Transverse colon (tissue), 4 donors: ENCODE measurements around the gene MCF2L2. TPM values are rescaled to one million over a fixed set of nuclear protein-coding genes. Genes with fewer than 3 reads are reported as not detected.

Source experiments
- DNase-seq: peaks from one replicate; pipeline ENCODE4 v3.0.0-alpha.2; 2019
- H3K27ac ChIP-seq, 4 donors: fragments of 200-600 bp; sonication (generic); 2 replicates each; pipeline ENCODE4 v1.5.1; 2016 to 2018; ENCODE audit warnings: inconsistent platforms in 4 of 4
- H3K27me3 ChIP-seq: fragments of 200-600 bp; sonication (generic); 2 replicates; pipeline ENCODE4 v1.5.1; 2017; ENCODE audit warnings: inconsistent platforms
- H3K36me3 ChIP-seq, 4 donors: fragments of 200-600 bp; sonication (generic); 2 replicates each; pipeline ENCODE4 v1.5.1; 2017 to 2019; ENCODE audit warnings: inconsistent platforms in 4 of 4
- H3K4me1 ChIP-seq, 4 donors: fragments of 200-600 bp; sonication (generic); 2 replicates each; pipeline ENCODE4 v1.5.1; 2017 to 2020; ENCODE audit warnings: inconsistent platforms in 4 of 4
- H3K4me3 ChIP-seq, 4 donors: fragments of 200-600 bp; sonication (generic); 1 replicate in 1 of 4; 2 replicates in 3 of 4; pipeline versions ENCODE4 v1.5.1 to v1.6.1; 2017 to 2019; ENCODE audit warnings: inconsistent platforms in 4 of 4
- H3K9me3 ChIP-seq, 2 donors: fragments of 200-600 bp; sonication (generic); 2 replicates each; pipeline ENCODE4 v1.5.1; 2017 to 2019; ENCODE audit warnings: inconsistent platforms in 2 of 2
- CTCF ChIP-seq, 5 experiments: fragments of 200-600 bp in 3 of 5; fragments of 450-650 bp in 2 of 5; sonication (generic) in 3 of 5; IDR thresholded peaks; 1 replicate in 2 of 5; 2 replicates in 3 of 5; pipeline ENCODE4 v1.5.1; 2016 to 2017; ENCODE audit warnings: antibody characterized with exemption in 5 of 5, inconsistent platforms in 3 of 5, mild to moderate bottlenecking in 2 of 5, moderate library complexity in 1 of 5
- EP300 ChIP-seq: sonication (generic); formaldehyde crosslinking; IDR thresholded peaks from one replicate; pipeline ENCODE4 v1.6.1; 2017; ENCODE audit warnings: antibody characterized with exemption, low read depth
- POLR2A ChIP-seq: fragments of 450-650 bp; IDR thresholded peaks from one replicate; pipeline ENCODE4 v1.6.1; 2016; ENCODE audit warnings: antibody characterized with exemption, mild to moderate bottlenecking, moderate library complexity
- POLR2AphosphoS5 ChIP-seq, 3 donors: sonication (generic); formaldehyde crosslinking; IDR thresholded peaks; one replicate each; pipeline ENCODE4 v1.6.1; 2016; ENCODE audit warnings: antibody characterized with exemption in 3 of 3
- WGBS, 2 donors: methylation state at CpG; one replicate each; pipeline ENCODE4 v1.1.5; 2018; ENCODE audit warnings: low coverage in 1 of 2; 5-methylcytosine and 5-hydroxymethylcytosine counted together
- in situ Hi-C, 4 donors: fragments of 200-750 bp; cut with MboI; loops; one replicate each; pipeline versions ENCODE4 v1.15.0 to v1.15.1; 2017; ENCODE audit warnings: low sequenced_read_pairs in 3 of 4, low pct_ligation_motif_present in 1 of 4, low pct_unique_long_range_greater_than_20kb in 1 of 4
- intact Hi-C: fragments of 100-400 bp; cut with DNase I; formaldehyde crosslinking; loops from one replicate; pipeline ENCODE4 v1.15.1; 2023; ENCODE audit warnings: low total_unique reads
- total RNA-seq, 4 donors: library from RNA; depleted of rRNA; stranded (reverse); fragments of >200 nt; gene quantifications; one replicate each; pipeline ENCODE4 v1.1.0, GENCODE V29; 2016

The MCF2L2 gene
- total RNA-seq, 4 donors from 2014 or later, result 0.20 to 3.7 (median 2.0) TPM

GRCh38 chr3:183249006-183249718 lies 179.3 kb downstream of the MCF2L2 start:
- H3K9me3 ChIP-seq, result no peaks in the 10 kb centered on the region
- intact Hi-C loops (no loop called here), in situ Hi-C loops (no loop called here)
- H3K4me1 ChIP-seq, result peaks cover 0 to 25% (median 10%) of the 10 kb centered on the region in 4 donors
- no peaks in the 10 kb centered on the region for H3K36me3 ChIP-seq
- H3K27me3 ChIP-seq, result no peaks in the 10 kb centered on the region
- H3K27ac ChIP-seq, result no peak overlapping the region
- no peak overlapping the region for H3K4me3 ChIP-seq
- 84 to 86% methylated on average over 4 to 6 of the region's 6 CpGs for WGBS, 2 donors
- no peak for DNase-seq
- TF ChIP-seq CTCF (IDR thresholded peaks at IDR 0.05) (no peak), POLR2A (no peak), POLR2AphosphoS5 (IDR thresholded peaks at IDR 0.05) (no peak), EP300 (no peak)

- H3K27me3 ChIP-seq, result no peaks in the 10 kb centered on the region
- no peak for DNase-seq
- H3K4me3 ChIP-seq, result no peak overlapping the region
- in situ Hi-C loops (no loop called here), intact Hi-C loops (no loop called here)
- H3K36me3 ChIP-seq, result no peaks in the 10 kb centered on the region
- H3K9me3 ChIP-seq, result peaks cover 6 to 8% of the 10 kb centered on the region in 2 donors
- TF ChIP-seq POLR2AphosphoS5 (IDR thresholded peaks at IDR 0.05) (no peak), EP300 (no peak), CTCF (IDR thresholded peaks at IDR 0.05) (no peak)
- H3K27ac ChIP-seq, result no peak overlapping the region
- peaks cover 0 to 21% (median 4%) of the 10 kb centered on the region in 4 donors for H3K4me1 ChIP-seq
- WGBS, 2 donors, result 70 to 84% methylated on average over 3 to 6 of the region's 6 CpGs
These were observed 181.3 kb downstream of the MCF2L2 start for GRCh38 chr3:183247011-183247589.

GRCh38 chr3:183244981-183245476 lies 183.4 kb downstream of the MCF2L2 start:
- in situ Hi-C loops (no loop called here), intact Hi-C loops (no loop called here)
- Histone ChIP-seq H3K4me3 (no peak overlapping the region), H3K9me3 (peaks cover 6 to 9% of the 10 kb centered on the region in 2 donors), H3K36me3 (no peaks in the 10 kb centered on the region), H3K27ac (peak overlapping the region; percentile 22 to 49 (median 38)), H3K4me1 (peaks cover 0 to 21% (median 4%) of the 10 kb centered on the region in 4 donors), H3K27me3 (no peaks in the 10 kb centered on the region)
- no peak for TF ChIP-seq EP300
- TF ChIP-seq CTCF (IDR thresholded peaks at IDR 0.05), result peak in 2 of 5 experiments; percentile 20 to 47
- no peak for DNase-seq

- WGBS, 2 donors, result 32 to 48% methylated on average over 2 of the region's 2 CpGs
- intact Hi-C loops (no loop called here), in situ Hi-C loops (no loop called here)
- peaks cover 6 to 9% of the 10 kb centered on the region in 2 donors for H3K9me3 ChIP-seq
- H3K4me1 ChIP-seq, result peaks cover 0 to 21% (median 4%) of the 10 kb centered on the region in 4 donors
- no peak for TF ChIP-seq POLR2AphosphoS5 (IDR thresholded peaks at IDR 0.05)
- TF ChIP-seq CTCF (IDR thresholded peaks at IDR 0.05), result no peak
- TF ChIP-seq EP300, result no peak
- TF ChIP-seq POLR2A, result no peak
- DNase-seq, result peak; percentile 60
- H3K4me3 ChIP-seq, result no peak overlapping the region
- peak overlapping the region in 3 of 4 donors; percentile 11 to 41 (median 15) for H3K27ac ChIP-seq
- H3K27me3 ChIP-seq, result no peaks in the 10 kb centered on the region
- H3K36me3 ChIP-seq, result no peaks in the 10 kb centered on the region
These were observed 184.2 kb downstream of the MCF2L2 start for GRCh38 chr3:183244219-183244618.
